PC-9 (cell line): ENCODE measurements around the gene PPP2R1B.

ENCODE experiments used
- CTCF ChIP-seq: fragments of 200-600 bp; sonication (generic); conservative IDR thresholded peaks from 2 replicates; pipeline ENCODE4 v1.6.1; 2017; ENCODE audit warnings: mixed run types, antibody characterized with exemption, mild to moderate bottlenecking, moderate library complexity
- EZH2 ChIP-seq: fragments of 200-600 bp; sonication (generic); IDR thresholded peaks from 2 replicates; pipeline ENCODE4 v1.8.0; 2017; ENCODE audit warnings: antibody characterized with exemption, low read depth

- no peak for TF ChIP-seq EZH2
- TF ChIP-seq CTCF = no peak
Measured at GRCh38 chr11:111727431-111727830, 38.8 kb downstream of the PPP2R1B start.
